Smooth muscle cell (in vitro differentiated cells): Measurements from ENCODE around the gene KRTAP10-8. TPM values are rescaled to one million over a fixed set of nuclear protein-coding genes. Genes with fewer than 3 reads are reported as not detected.
"Not testable (repeated sequence)": the region's sequence is repeated elsewhere in the genome, so short reads cannot be mapped to it uniquely, and the experiment has no call there.

Source experiments
- DNase-seq: peaks from one replicate; lab custom pipeline; 2025; ENCODE audit not compliant: unreplicated experiment; lab: John Stamatoyannopoulos, UW
- H2AFZ ChIP-seq: fragments of 200-600 bp; sonication (generic); 2 replicates; pipeline ENCODE4 v1.6.0; 2016; ENCODE audit warnings: antibody characterized with exemption, low read depth, mild to moderate bottlenecking
- H3F3A ChIP-seq: fragments of 200-600 bp; sonication (generic); 2 replicates; pipeline ENCODE4 v1.6.0; 2017; ENCODE audit warnings: antibody characterized with exemption, low read depth
- H3K27ac ChIP-seq: fragments of 200-600 bp; sonication (generic); 2 replicates; pipeline ENCODE4 v1.5.1; 2016; ENCODE audit warnings: low read depth, mild to moderate bottlenecking
- H3K27me3 ChIP-seq: fragments of 200-600 bp; sonication (generic); 2 replicates; pipeline ENCODE4 v1.6.1; 2016; ENCODE audit warnings: low read depth, mild to moderate bottlenecking
- H3K36me3 ChIP-seq: fragments of 200-600 bp; sonication (generic); 2 replicates; pipeline ENCODE4 v1.5.1; 2016; ENCODE audit warnings: low read depth
- H3K4me1 ChIP-seq: fragments of 200-600 bp; sonication (generic); 2 replicates; pipeline ENCODE4 v1.5.1; 2016; ENCODE audit warnings: low read depth
- H3K4me2 ChIP-seq: fragments of 200-600 bp; sonication (generic); 2 replicates; pipeline ENCODE4 v1.6.0; 2016; ENCODE audit warnings: mild to moderate bottlenecking
- H3K4me3 ChIP-seq: fragments of 200-600 bp; sonication (generic); 2 replicates; pipeline ENCODE4 v1.5.1; 2016; ENCODE audit warnings: mild to moderate bottlenecking
- H3K79me2 ChIP-seq: fragments of 200-600 bp; sonication (generic); 2 replicates; pipeline ENCODE4 v1.6.0; 2016; ENCODE audit warnings: low read depth, mild to moderate bottlenecking
- H3K9ac ChIP-seq: fragments of 200-600 bp; sonication (generic); 2 replicates; pipeline ENCODE4 v1.6.0; 2016; ENCODE audit warnings: low read depth
- H3K9me3 ChIP-seq: fragments of 200-600 bp; sonication (generic); replicated peaks from 2 replicates; pipeline ENCODE4 v1.5.1; 2016; ENCODE audit warnings: low read depth
- H4K20me1 ChIP-seq: fragments of 200-600 bp; sonication (generic); 2 replicates; pipeline ENCODE4 v1.6.0; 2016; ENCODE audit warnings: low read depth
- CTCF ChIP-seq: fragments of 200-600 bp; sonication (generic); IDR thresholded peaks from 2 replicates; pipeline ENCODE4 v1.5.1; 2017; ENCODE audit warnings: borderline replicate concordance, mild to moderate bottlenecking, antibody characterized with exemption; ENCODE audit not compliant: insufficient read depth, poor library complexity, severe bottlenecking
- WGBS: methylation state at CpG from one replicate; pipeline ENCODE4 v1.1.7; 2016; ENCODE audit warnings: low lambda C conversion rate; 5-methylcytosine and 5-hydroxymethylcytosine counted together
- polyA plus RNA-seq: library from polyadenylated mRNA; unstranded; fragments of >200 nt; fragmentation: Nextera tagmentation; extraction: Ambion mirVana; gene quantifications from 2 replicates; pipeline ENCODE4 v1.2.1, GENCODE V29; 2016
- total RNA-seq: library from RNA; depleted of rRNA; stranded (reverse); fragments of >200 nt; gene quantifications from 2 replicates; pipeline ENCODE4 v1.2.3, GENCODE V29; 2014

Gene KRTAP10-8
- total and polyA plus RNA-seq, 2 experiments from 2014 or later = not detected

GRCh38 chr21:44571844-44572782, 39.8 kb upstream of the KRTAP10-8 start:
- 93% methylated on average over 40 of the region's 40 CpGs for WGBS
- no peak overlapping the region for H3K27ac ChIP-seq
- no peaks in the 10 kb centered on the region for H3K4me1 ChIP-seq
- H3F3A ChIP-seq = no peaks in the 10 kb centered on the region
- H3K36me3 ChIP-seq = no peaks in the 10 kb centered on the region
- no peak overlapping the region for H3K4me3 ChIP-seq
- peaks cover 5% of the 10 kb centered on the region for H3K9me3 ChIP-seq
- no peak overlapping the region for H3K9ac ChIP-seq
- no peak for TF ChIP-seq CTCF
- no peaks in the 10 kb centered on the region for H3K27me3 ChIP-seq
- H4K20me1 ChIP-seq = no peaks in the 10 kb centered on the region
- no peaks in the 10 kb centered on the region for H3K79me2 ChIP-seq
- H3K4me2 ChIP-seq = no peak overlapping the region
- DNase-seq = no peak
- H2AFZ ChIP-seq = no peak overlapping the region

GRCh38 chr21:44572959-44573583, 38.8 kb upstream of the KRTAP10-8 start:
- H2AFZ ChIP-seq = no peak overlapping the region
- no peaks in the 10 kb centered on the region for H3F3A ChIP-seq
- no peak for DNase-seq
- no peak overlapping the region for H3K27ac ChIP-seq
- H3K79me2 ChIP-seq = no peaks in the 10 kb centered on the region
- H3K4me1 ChIP-seq = no peaks in the 10 kb centered on the region
- peaks cover 8% of the 10 kb centered on the region for H3K9me3 ChIP-seq
- no peaks in the 10 kb centered on the region for H3K27me3 ChIP-seq
- no peak overlapping the region for H3K4me3 ChIP-seq
- no peak overlapping the region for H3K9ac ChIP-seq
- no peaks in the 10 kb centered on the region for H4K20me1 ChIP-seq
- no peak overlapping the region for H3K4me2 ChIP-seq
- H3K36me3 ChIP-seq = no peaks in the 10 kb centered on the region
- WGBS = 89% methylated on average over 15 of the region's 15 CpGs
- no peak for TF ChIP-seq CTCF

- 85% methylated on average over 23 of the region's 25 CpGs for WGBS
- not testable (repeated sequence) for H3K4me2 ChIP-seq, DNase-seq, H2AFZ ChIP-seq, H3F3A ChIP-seq, H3K9ac ChIP-seq, H3K36me3 ChIP-seq, H3K79me2 ChIP-seq, H3K4me1 ChIP-seq, H4K20me1 ChIP-seq, H3K9me3 ChIP-seq, H3K27ac ChIP-seq, H3K4me3 ChIP-seq, H3K27me3 ChIP-seq
Measured at GRCh38 chr21:44573630-44574456, 38.0 kb upstream of the KRTAP10-8 start, which contains the start of gene KRTAP10-4. Gene KRTAP10-4, plus strand, starts transcription at chr21:44573729. Its CDS starts 30 bp downstream, at chr21:44573759.
